GM12878 (cell line): Measurements from ENCODE around the gene DCP1B. TPM values are rescaled to one million over a fixed set of nuclear protein-coding genes. Genes with fewer than 3 reads are reported as not detected.

Experiments
- ATAC-seq: fragments of 200-7000 bp; cut with Tn5 transposase; 3 replicates; pipeline ENCODE4 v1.9.1; 2020; ENCODE audit warnings: mild to moderate bottlenecking, moderate library complexity
- BruUV-seq: library from RNA; stranded (reverse); fragments of 400-500 nt; replicated peaks from 2 replicates; lab custom pipeline; 2021; lab: Mats Ljungman, UMichigan
- CTCF ChIA-PET: fragments of 300-600 bp; sonication (Branson Sonifier 250); formaldehyde crosslinking; extraction: SDS; loops from one replicate; lab custom pipeline; 2021; ENCODE audit warnings: inconsistent platforms; lab: Yijun Ruan, JAX
- POLR2A ChIA-PET: fragments of 350-600 bp; formaldehyde crosslinking; extraction: SDS; loops from one replicate; lab custom pipeline; 2021; ENCODE audit warnings: inconsistent platforms; lab: Charles Lee
- RAD21 ChIA-PET: fragments of 300-600 bp; sonication (Branson Sonifier 250); formaldehyde crosslinking; loops from one replicate; lab custom pipeline; 2023; ENCODE audit warnings: antibody characterized with exemption; ENCODE audit not compliant: unreplicated experiment; lab: Charles Lee
- SMC1A ChIA-PET: fragments of 300-600 bp; sonication (Branson Sonifier 250); formaldehyde crosslinking; loops from one replicate; lab custom pipeline; 2023; ENCODE audit not compliant: unreplicated experiment, uncharacterized antibody; lab: Charles Lee
- DNase-seq: peaks from one replicate; pipeline ENCODE4 v3.0.0-alpha.2; 2011; ENCODE audit warnings: low read depth, low spot score
- FAIRE-seq: peaks from 3 replicates; lab custom pipeline; 2011; peaks lifted over from hg19 to GRCh38; lab: Jason Lieb, UNC
- H2AFZ ChIP-seq: 2 replicates; pipeline ENCODE4 v1.6.0; 2011; ENCODE audit warnings: low read depth, low read length, control low read depth; ENCODE audit not compliant: control insufficient read depth
- H3K27ac ChIP-seq: 2 replicates; pipeline ENCODE4 v1.5.1; 2011; ENCODE audit warnings: control low read depth; ENCODE audit not compliant: control insufficient read depth, insufficient read depth
- H3K27me3 ChIP-seq, 2 experiments: replicated peaks in 1 of 2; 2 replicates each; pipeline versions ENCODE4 v1.6.0 to v1.6.1; 2011; ENCODE audit warnings: low read length in 1 of 2; ENCODE audit not compliant: control insufficient read depth in 2 of 2, insufficient read depth in 2 of 2
- H3K36me3 ChIP-seq, 2 experiments: 2 replicates each; pipeline ENCODE4 v1.5.1; 2011; ENCODE audit warnings: low read length in 1 of 2; ENCODE audit not compliant: control insufficient read depth in 2 of 2, insufficient read depth in 2 of 2
- H3K4me1 ChIP-seq: 2 replicates; pipeline ENCODE4 v1.6.1; 2011; ENCODE audit warnings: mild to moderate bottlenecking, low read length, moderate library complexity, mixed read lengths; ENCODE audit not compliant: control insufficient read depth, insufficient read depth
- H3K4me2 ChIP-seq: 2 replicates; pipeline ENCODE4 v1.6.0; 2011; ENCODE audit warnings: control low read depth; ENCODE audit not compliant: control insufficient read depth, insufficient read depth
- H3K4me3 ChIP-seq: fragments of 200-600 bp; sonication (generic); 2 replicates; pipeline ENCODE4 v1.5.1; 2016
- H3K79me2 ChIP-seq: 2 replicates; pipeline ENCODE4 v1.6.0; 2011; ENCODE audit warnings: low read length; ENCODE audit not compliant: control insufficient read depth, insufficient read depth
- H3K9ac ChIP-seq: 2 replicates; pipeline ENCODE4 v1.8.0; 2011; ENCODE audit warnings: low read length, control low read depth, mixed read lengths; ENCODE audit not compliant: control insufficient read depth, insufficient read depth
- H3K9me3 ChIP-seq: replicated peaks from 3 replicates; pipeline ENCODE4 v1.5.1; 2011; ENCODE audit warnings: mild to moderate bottlenecking, low read length; ENCODE audit not compliant: control insufficient read depth, insufficient read depth
- H4K20me1 ChIP-seq: 2 replicates; pipeline ENCODE4 v1.6.0; 2011; ENCODE audit not compliant: control insufficient read depth, insufficient read depth
- CBFB ChIP-seq: IDR thresholded peaks from 2 replicates; pipeline ENCODE4 v1.6.1; 2016; ENCODE audit warnings: antibody characterized with exemption, low read depth
- CHD2 ChIP-seq: IDR thresholded peaks from 2 replicates; pipeline ENCODE4 v1.6.1; 2011; ENCODE audit warnings: low read depth, low read length, improper control_type of control experiment, borderline replicate concordance
- CHD4 ChIP-seq: fragments of 200-600 bp; sonication (generic); IDR thresholded peaks from 2 replicates; pipeline ENCODE4 v1.6.1; 2016; ENCODE audit warnings: mild to moderate bottlenecking
- CREM ChIP-seq: IDR thresholded peaks from 2 replicates; pipeline ENCODE4 v1.6.1; 2014; ENCODE audit warnings: antibody characterized with exemption, low read depth
- GABPA ChIP-seq: IDR thresholded peaks from 2 replicates; pipeline ENCODE4 v1.6.1; 2014; ENCODE audit warnings: antibody characterized with exemption, low read depth, mild to moderate bottlenecking, inconsistent platforms
- IRF3 ChIP-seq: fragments of 450-650 bp; IDR thresholded peaks from 2 replicates; pipeline ENCODE4 v1.6.1; 2014; ENCODE audit warnings: mild to moderate bottlenecking
- MXI1 ChIP-seq: fragments of 150-350 bp; IDR thresholded peaks from 2 replicates; pipeline ENCODE4 v1.6.1; 2011; ENCODE audit warnings: low read depth, mild to moderate bottlenecking, inconsistent platforms, low read length, improper control_type of control experiment
- MYB ChIP-seq: fragments of 150-350 bp; IDR thresholded peaks from 2 replicates; pipeline ENCODE4 v1.6.1; 2014; ENCODE audit warnings: mild to moderate bottlenecking, low read depth, low read length, borderline replicate concordance
- MYC ChIP-seq: IDR thresholded peaks from 2 replicates; pipeline ENCODE4 v1.6.1; 2011; ENCODE audit warnings: mild to moderate bottlenecking, low read length, moderate library complexity, inconsistent platforms; ENCODE audit not compliant: insufficient read depth, insufficient replicate concordance, insufficient read length, severe bottlenecking
- SMAD5 ChIP-seq: IDR thresholded peaks from 2 replicates; pipeline ENCODE4 v1.6.1; 2016; ENCODE audit warnings: antibody characterized with exemption, low read depth
- STAT1 ChIP-seq: fragments of 450-650 bp; conservative IDR thresholded peaks from 2 replicates; pipeline ENCODE4 v1.6.1; 2014; ENCODE audit warnings: antibody characterized with exemption, mild to moderate bottlenecking
- SUZ12 ChIP-seq: fragments of 200-600 bp; sonication (generic); IDR thresholded peaks from one replicate; pipeline ENCODE4 v1.6.1; 2018; ENCODE audit warnings: antibody characterized with exemption, mild to moderate bottlenecking; ENCODE audit not compliant: unreplicated experiment
- TARDBP ChIP-seq: IDR thresholded peaks from 2 replicates; pipeline ENCODE4 v1.6.1; 2016; ENCODE audit warnings: borderline replicate concordance
- ZBTB40 ChIP-seq: fragments of 450-650 bp; IDR thresholded peaks from 2 replicates; pipeline ENCODE4 v1.6.1; 2016; ENCODE audit warnings: mild to moderate bottlenecking, moderate library complexity, borderline replicate concordance
- ZZZ3 ChIP-seq: IDR thresholded peaks from 2 replicates; pipeline ENCODE4 v1.6.1; 2011; ENCODE audit warnings: low read depth; ENCODE audit not compliant: control insufficient read depth, insufficient read length
- WGBS: methylation state at CpG from one replicate; pipeline ENCODE4 v1.1.6; 2016; ENCODE audit warnings: low lambda C conversion rate; ENCODE audit not compliant: insufficient replicate concordance, insufficient coverage; ENCODE audit errors: missing lambda C conversion rate; 5-methylcytosine and 5-hydroxymethylcytosine counted together
- in situ Hi-C: fragments of 300-500 bp; cut with MboI; formaldehyde crosslinking; loops from 9 replicates; pipeline ENCODE4 v1.14.3; 2018; ENCODE audit warnings: mixed read lengths
- intact Hi-C: fragments of 100-400 bp; cut with micrococcal nuclease; formaldehyde crosslinking; loops from one replicate; pipeline ENCODE4 v1.14.2; 2022; ENCODE audit not compliant: unreplicated experiment
- polyA plus RNA-seq, 11 experiments: library from polyadenylated mRNA; depleted of rRNA in 4 of 11; unstranded in 6 of 11; stranded (reverse) in 5 of 11; fragments of >200 nt; fragmentation: Nextera tagmentation in 4 of 11; fragmentation: Illumina TruSeq in 1 of 11; extraction: Ambion mirVana in 4 of 11; extraction: Trizol in 1 of 11; gene quantifications; 1 replicate in 1 of 11; 2 replicates in 10 of 11; pipeline versions ENCODE4 v1.2.1 to v1.2.3, GENCODE V29; 2011 to 2016; ENCODE audit warnings: inconsistent platforms in 2 of 11, missing spikeins in 2 of 11, low read depth in 1 of 11
- total RNA-seq, 4 experiments: library from RNA; depleted of rRNA in 3 of 4; stranded (reverse); fragments of >200 nt in 3 of 4; fragmentation: Illumina TruSeq in 1 of 4; extraction: Trizol in 1 of 4; gene quantifications; 2 replicates each; pipeline versions ENCODE4 v1.2.1 to v1.2.3, GENCODE V29; 2013 to 2021

Gene DCP1B
- total and polyA plus RNA-seq, 10 of the 15 experiments (the other 5 are each of a cell fraction or from before 2014, with no cell fraction given): 1.3 to 23.4 (median 15.3) TPM

GRCh38 chr12:1937481-1938224 is 66.6 kb downstream of the DCP1B start:
- Histone ChIP-seq H3K4me3 (no peak overlapping the region), H3K79me2 (no peaks in the 10 kb centered on the region), H4K20me1 (no peaks in the 10 kb centered on the region), H2AFZ (no peak overlapping the region), H3K27me3 (no peaks in the 10 kb centered on the region), H3K9me3 (no peaks in the 10 kb centered on the region), H3K36me3 (no peaks in the 10 kb centered on the region; a peak in 2 of 4 replicates), H3K9ac (no peak overlapping the region), H3K4me2 (no peak overlapping the region), H3K27ac (no peak overlapping the region), H3K4me1 (peaks cover 11% of the 10 kb centered on the region)
- WGBS: 89% methylated on average over 12 of the region's 12 CpGs
- in situ Hi-C loops: loop anchor here (5.0 kb wide), 2 partner anchors 145 to 290 kb away; no protein-coding TSS in a partner anchor
- no TSS peak for BruUV-seq
- ChIA-PET RAD21 (interaction anchor here (4.8 kb wide), 1 partner anchor 141 kb away, joined by 69 read pairs; no protein-coding TSS in a partner anchor), POLR2A (interaction anchor here (1.2 kb wide), 1 partner anchor 147 kb away, joined by 3 read pairs; no protein-coding TSS in a partner anchor), CTCF (no interaction called here), SMC1A (interaction anchor here (1.0 to 5.0 kb wide), 3 partner anchors 134 to 144 kb away, joined by 3 to 109 read pairs (median 3); no protein-coding TSS in a partner anchor)
- ATAC-seq: no peak
- DNase-seq: no peak
- FAIRE-seq: no peak
- intact Hi-C loops: no loop called here
- TF ChIP-seq MXI1 (no peak), CREM (no peak), CHD2 (no peak), MYC (no peak), GABPA (no peak), CBFB (no peak), MYB (no peak), ZZZ3 (no peak), STAT1 (no peak), SMAD5 (no peak), SUZ12 (no peak), ZBTB40 (no peak), CHD4 (no peak), IRF3 (no peak), TARDBP (no peak)
